ENCODE results near the gene NRL.

DNA sequence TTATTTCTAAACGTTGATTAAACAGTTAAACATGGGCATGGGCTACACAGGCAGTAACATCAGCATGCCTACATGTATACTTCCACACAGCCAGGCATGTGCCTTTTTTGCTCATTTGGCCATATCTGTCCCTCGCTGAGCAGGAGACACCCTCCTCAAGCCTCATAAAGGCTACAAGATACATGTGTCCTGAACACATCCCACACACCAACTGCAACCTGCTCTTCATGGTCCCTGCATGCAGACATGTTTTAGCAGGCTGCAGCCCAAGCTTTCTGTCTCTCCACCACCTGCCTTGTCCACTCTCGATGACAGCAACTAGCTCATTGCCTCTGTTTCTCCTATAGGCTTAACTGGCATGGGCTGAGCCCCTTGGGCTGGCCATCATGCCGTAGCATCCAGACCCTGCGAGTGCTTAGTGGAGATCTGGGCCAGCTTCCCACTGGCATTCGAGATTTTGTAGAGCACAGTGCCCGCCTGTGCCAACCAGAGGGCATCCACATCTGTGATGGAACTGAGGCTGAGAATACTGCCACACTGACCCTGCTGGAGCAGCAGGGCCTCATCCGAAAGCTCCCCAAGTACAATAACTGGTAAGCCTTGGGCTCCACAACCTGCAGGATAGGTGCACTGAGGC lies 18.1 kb downstream of the NRL start:
- TF ChIP-seq POLR2A (IDR thresholded peaks at IDR 0.05; ENCODE audit: low read depth, low read length) (no peak), TAF1 (IDR thresholded peaks at IDR 0.05; ENCODE audit: low read depth, low read length) (no peak), POLR2AphosphoS5 (IDR thresholded peaks at IDR 0.05; ENCODE audit: low read depth, low read length) (no peak), SPI1 (IDR thresholded peaks at IDR 0.05; ENCODE audit: low read depth, low read length) (no peak)
